Mammary epithelial cell (primary cell): ENCODE results near the gene MTMR6.

ENCODE experiments used
- CTCF ChIP-seq, 2 donors: IDR thresholded peaks in 1 of 2; conservative IDR thresholded peaks in 1 of 2; 2 replicates each; pipeline ENCODE4 v1.5.1; 2011 to 2012; ENCODE audit warnings: inconsistent platforms in 2 of 2, low read length in 2 of 2, mild to moderate bottlenecking in 2 of 2, control low read depth in 1 of 2, low read depth in 1 of 2; ENCODE audit not compliant: insufficient read depth in 1 of 2; ENCODE audit errors: extremely low read depth in 1 of 2
- EZH2 ChIP-seq: IDR thresholded peaks from 2 replicates; pipeline ENCODE4 v1.6.1; 2012; ENCODE audit warnings: low read length, inconsistent platforms, borderline replicate concordance

GRCh38 chr13:25295701-25296100, 8.4 kb upstream of the MTMR6 start:
- TF ChIP-seq CTCF (conservative IDR thresholded peaks at IDR 0.05 in 1 of 2, IDR thresholded peaks at IDR 0.05 in 1 of 2; ENCODE audit: extremely low read depth in 1 of 2, insufficient read depth in 1 of 2, low read depth in 1 of 2, low read length in 2 of 2) (no peak), EZH2 (no peak)
